H1 (cell line): Measurements from ENCODE around the gene MBNL1. TPM values are rescaled to one million over a fixed set of nuclear protein-coding genes. Genes with fewer than 3 reads are reported as not detected.

Experiments
- CTCF ChIA-PET: fragments of 300-600 bp; sonication (Branson Sonifier 250); formaldehyde crosslinking; loops from one replicate; lab custom pipeline; 2021; ENCODE audit not compliant: partially characterized antibody; lab: Charles Lee
- POLR2A ChIA-PET: fragments of 300-600 bp; sonication (Branson Sonifier 250); formaldehyde crosslinking; loops from one replicate; lab custom pipeline; 2021; ENCODE audit warnings: inconsistent platforms; ENCODE audit not compliant: partially characterized antibody; lab: Charles Lee
- DNase-seq, 2 experiments: peaks; one replicate each; pipeline versions ENCODE4 v3.0.0 to v3.0.0-alpha.2; 2010 to 2022; ENCODE audit warnings: low spot score in 2 of 2, low read depth in 1 of 2, mixed read lengths in 1 of 2
- FAIRE-seq: peaks from 2 replicates; lab custom pipeline; 2011; peaks lifted over from hg19 to GRCh38; lab: Jason Lieb, UNC
- H2AFZ ChIP-seq: 2 replicates; pipeline ENCODE4 v1.8.1; 2012; ENCODE audit warnings: low read length, inconsistent platforms
- H2AK5ac ChIP-seq: 2 replicates; pipeline ENCODE4 v1.6.1; 2013; ENCODE audit warnings: low read depth, low read length
- H2BK120ac ChIP-seq: replicated peaks from 2 replicates; pipeline ENCODE3; 2013; ENCODE audit warnings: low read depth, low read length, inconsistent platforms
- H2BK12ac ChIP-seq: 2 replicates; pipeline ENCODE4 v1.6.1; 2013; ENCODE audit warnings: low read depth, low read length
- H2BK15ac ChIP-seq: 2 replicates; pipeline ENCODE4 v1.6.1; 2013; ENCODE audit warnings: low read length
- H2BK20ac ChIP-seq: 2 replicates; pipeline ENCODE4 v1.6.1; 2013; ENCODE audit warnings: low read length
- H2BK5ac ChIP-seq: 2 replicates; pipeline ENCODE4 v1.6.1; 2013; ENCODE audit warnings: low read depth, low read length
- H3K14ac ChIP-seq: 2 replicates; pipeline ENCODE4 v1.6.1; 2013; ENCODE audit warnings: inconsistent platforms; ENCODE audit not compliant: insufficient read length
- H3K18ac ChIP-seq: 2 replicates; pipeline ENCODE4 v1.6.1; 2013; ENCODE audit warnings: low read length; ENCODE audit errors: extremely low read depth
- H3K23ac ChIP-seq: 2 replicates; pipeline ENCODE4 v1.6.1; 2013; ENCODE audit warnings: inconsistent platforms; ENCODE audit not compliant: insufficient read length
- H3K23me2 ChIP-seq: 2 replicates; pipeline ENCODE4 v1.6.1; 2013; ENCODE audit warnings: low read depth, low read length
- H3K27ac ChIP-seq: 2 replicates; pipeline ENCODE4 v1.6.1; 2011; ENCODE audit warnings: low read depth, low read length, inconsistent platforms
- H3K27me3 ChIP-seq, 4 experiments: replicated peaks in 1 of 4; 1 replicate in 1 of 4; 2 replicates in 3 of 4; pipeline versions ENCODE4 v1.6.1 to v1.8.1; 2011 to 2013; ENCODE audit warnings: low read length in 3 of 4, mild to moderate bottlenecking in 3 of 4, inconsistent platforms in 2 of 4, mixed read lengths in 2 of 4, moderate library complexity in 1 of 4; ENCODE audit not compliant: control insufficient read depth in 3 of 4, insufficient read depth in 3 of 4; ENCODE audit errors: extremely low read depth in 1 of 4
- H3K36me3 ChIP-seq, 4 experiments: 2 replicates each; pipeline versions ENCODE4 v1.6.1 to v1.8.1; 2011 to 2013; ENCODE audit warnings: mild to moderate bottlenecking in 4 of 4, low read length in 3 of 4, moderate library complexity in 2 of 4, control low read depth in 1 of 4, inconsistent platforms in 1 of 4; ENCODE audit not compliant: insufficient read depth in 4 of 4, control insufficient read depth in 2 of 4
- H3K4ac ChIP-seq: replicated peaks from 2 replicates; pipeline ENCODE3; 2013; ENCODE audit warnings: low read length, low read depth, mixed read lengths, inconsistent platforms; ENCODE audit not compliant: insufficient read length
- H3K4me1 ChIP-seq, 4 experiments: replicated peaks in 1 of 4; 1 replicate in 1 of 4; 2 replicates in 3 of 4; pipeline versions ENCODE4 v1.6.1 to v1.8.1; 2011 to 2013; ENCODE audit warnings: low read length in 3 of 4, inconsistent platforms in 2 of 4, mixed read lengths in 1 of 4; ENCODE audit not compliant: insufficient read depth in 4 of 4, control insufficient read depth in 3 of 4
- H3K4me2 ChIP-seq, 2 experiments: 2 replicates each; pipeline versions ENCODE4 v1.6.1 to v1.8.1; 2011 to 2013; ENCODE audit warnings: low read depth in 2 of 2, low read length in 2 of 2, control low read depth in 1 of 2, inconsistent platforms in 1 of 2, mild to moderate bottlenecking in 1 of 2; ENCODE audit not compliant: insufficient read depth in 1 of 2
- H3K4me3 ChIP-seq, 4 experiments: fragments of 200-600, 300-600 bp in 1 of 4; sonication (generic), shearing (Covaris generic), sonication (Bioruptor Twin) in 1 of 4; 2 replicates each; pipeline versions ENCODE4 v1.5.1 to v1.8.1; 2011 to 2016; ENCODE audit warnings: low read length in 4 of 4, low read depth in 3 of 4, control low read depth in 2 of 4, inconsistent platforms in 2 of 4, mild to moderate bottlenecking in 2 of 4, mixed read lengths in 1 of 4, moderate library complexity in 1 of 4; ENCODE audit not compliant: insufficient read depth in 2 of 4; ENCODE audit errors: extremely low read depth in 1 of 4
- H3K56ac ChIP-seq: replicated peaks from 2 replicates; pipeline ENCODE3; 2013; ENCODE audit warnings: low read depth, mild to moderate bottlenecking, mixed read lengths, low read length, inconsistent platforms; ENCODE audit not compliant: insufficient read length
- H3K79me1 ChIP-seq: 2 replicates; pipeline ENCODE4 v1.6.1; 2013; ENCODE audit warnings: low read depth, low read length, control low read depth
- H3K79me2 ChIP-seq, 2 experiments: 2 replicates each; pipeline versions ENCODE4 v1.6.1 to v1.8.1; 2012 to 2013; ENCODE audit warnings: low read length in 2 of 2, mild to moderate bottlenecking in 2 of 2, inconsistent platforms in 1 of 2; ENCODE audit not compliant: insufficient read depth in 2 of 2, control insufficient read depth in 1 of 2
- H3K9ac ChIP-seq, 4 experiments: replicated peaks in 1 of 4; 1 replicate in 1 of 4; 2 replicates in 3 of 4; pipeline versions ENCODE4 v1.6.1 to v1.8.1; 2011 to 2013; ENCODE audit warnings: low read depth in 3 of 4, low read length in 3 of 4, control low read depth in 2 of 4, mild to moderate bottlenecking in 2 of 4, moderate library complexity in 2 of 4, inconsistent platforms in 1 of 4; ENCODE audit errors: extremely low read depth in 1 of 4
- H3K9me3 ChIP-seq, 2 experiments: 2 replicates each; pipeline versions ENCODE4 v1.6.1 to v1.8.1; 2012 to 2013; ENCODE audit warnings: mild to moderate bottlenecking in 2 of 2, moderate library complexity in 2 of 2, control low read depth in 1 of 2, inconsistent platforms in 1 of 2, low read depth in 1 of 2, low read length in 1 of 2, mixed read lengths in 1 of 2; ENCODE audit not compliant: insufficient read depth in 2 of 2
- H4K20me1 ChIP-seq, 2 experiments: replicated peaks in 1 of 2; 2 replicates each; pipeline versions ENCODE3 to v1.8.1; 2011 to 2013; ENCODE audit warnings: inconsistent platforms in 2 of 2, low read length in 2 of 2, mild to moderate bottlenecking in 1 of 2; ENCODE audit not compliant: insufficient read depth in 2 of 2, control insufficient read depth in 1 of 2
- H4K5ac ChIP-seq: 2 replicates; pipeline ENCODE4 v1.6.1; 2013; ENCODE audit warnings: low read length, low read depth, mixed read lengths, inconsistent platforms; ENCODE audit not compliant: insufficient read length
- H4K8ac ChIP-seq: 2 replicates; pipeline ENCODE4 v1.8.0; 2013; ENCODE audit warnings: mild to moderate bottlenecking, moderate library complexity, low read length, inconsistent platforms; ENCODE audit not compliant: insufficient read depth; ENCODE audit errors: extremely low read depth
- H4K91ac ChIP-seq: replicated peaks from 2 replicates; pipeline ENCODE3; 2013; ENCODE audit warnings: low read length, mixed read lengths, inconsistent platforms; ENCODE audit not compliant: insufficient read length
- CHD2 ChIP-seq: IDR thresholded peaks from 2 replicates; pipeline ENCODE4 v1.6.1; 2012; ENCODE audit warnings: low read length, improper control_type of control experiment
- CTBP2 ChIP-seq: IDR thresholded peaks from 2 replicates; pipeline ENCODE4 v1.7.0; 2011; ENCODE audit warnings: borderline replicate concordance, mild to moderate bottlenecking, moderate library complexity, mixed read lengths, low read length; ENCODE audit not compliant: insufficient read depth, insufficient read length
- GTF2F1 ChIP-seq: IDR thresholded peaks from 2 replicates; pipeline ENCODE4 v1.6.1; 2012; ENCODE audit warnings: low read depth, low read length, improper control_type of control experiment, borderline replicate concordance
- JUND ChIP-seq: IDR thresholded peaks from 2 replicates; pipeline ENCODE4 v1.6.1; 2011; ENCODE audit warnings: mild to moderate bottlenecking, improper control_type of control experiment, low read length
- MAFK ChIP-seq: IDR thresholded peaks from 2 replicates; pipeline ENCODE4 v1.6.1; 2012; ENCODE audit warnings: low read depth, mild to moderate bottlenecking, improper control_type of control experiment, low read length
- PHF8 ChIP-seq: fragments of 200-600 bp; sonication (generic); conservative IDR thresholded peaks from 2 replicates; pipeline ENCODE4 v1.7.1; 2012; ENCODE audit warnings: low read depth, mild to moderate bottlenecking, inconsistent platforms, low read length, moderate library complexity
- WGBS, 2 experiments: shearing (Covaris generic) in 1 of 2; methylation state at CpG; one replicate each; pipeline versions ENCODE4 v1.1.6 to v1.1.7; 2013 to 2015; ENCODE audit warnings: low lambda C conversion rate in 2 of 2, mixed read lengths in 2 of 2, inconsistent platforms in 1 of 2, low coverage in 1 of 2, missing lambda C conversion rate in 1 of 2; ENCODE audit not compliant: insufficient replicate concordance in 2 of 2, insufficient coverage in 1 of 2, insufficient read length in 1 of 2; ENCODE audit errors: extremely low coverage in 1 of 2, missing lambda C conversion rate in 1 of 2; 5-methylcytosine and 5-hydroxymethylcytosine counted together
- polyA plus RNA-seq, 7 experiments: library from polyadenylated mRNA; depleted of rRNA in 3 of 7; stranded (reverse) in 5 of 7; unstranded in 2 of 7; fragments of >200 nt in 5 of 7; fragments of 200-250 nt in 2 of 7; gene quantifications; 1 replicate in 5 of 7; 2 replicates in 1 of 7; 4 replicates in 1 of 7; pipeline versions ENCODE4 v1.2.1 to v1.2.3, GENCODE V29; 2011 to 2013; ENCODE audit warnings: missing spikeins in 2 of 7, mixed read lengths in 2 of 7
- total RNA-seq: library from RNA; stranded (reverse); fragmentation: NEBNext Ultra II Directional; extraction: Animal tissue kit (Norgen Biotek cat#: 25700); gene quantifications from 2 replicates; pipeline ENCODE4 v1.2.1, GENCODE V29; 2021

Gene MBNL1
- total and polyA plus RNA-seq, 2 of the 8 experiments (the other 6 are each of a cell fraction or from before 2014, with no cell fraction given), result 5.0 to 16.4 TPM

GRCh38 chr3:152436707-152437590, 168.2 kb downstream of the MBNL1 start:
- Histone ChIP-seq H3K4me2 (no peak overlapping the region), H4K5ac (no peak overlapping the region), H3K4me1 (no peaks in the 10 kb centered on the region), H2AFZ (no peak overlapping the region), H3K56ac (no peak overlapping the region), H2BK15ac (no peak overlapping the region), H2BK120ac (no peak overlapping the region), H3K27ac (no peak overlapping the region), H2BK5ac (no peak overlapping the region), H2AK5ac (no peak overlapping the region), H4K8ac (no peak overlapping the region), H3K18ac (no peak overlapping the region), H2BK12ac (no peak overlapping the region), H3K9me3 (no peaks in the 10 kb centered on the region), H4K91ac (no peak overlapping the region), H3K23me2 (no peaks in the 10 kb centered on the region), H2BK20ac (no peak overlapping the region), H3K4me3 (no peak overlapping the region), H3K79me2 (peaks cover 0 to 5% of the 10 kb centered on the region in 2 experiments; a peak in 1 of 4 replicates), H4K20me1 (no peaks in the 10 kb centered on the region), H3K4ac (no peak overlapping the region), H3K23ac (no peak overlapping the region), H3K14ac (no peak overlapping the region), H3K79me1 (no peaks in the 10 kb centered on the region), H3K27me3 (peaks cover 0 to 1% (median 0%) of the 10 kb centered on the region in 4 experiments; a peak in 1 of 7 replicates), H3K9ac (peak overlapping the region in 1 of 4 experiments; percentile 8; a peak in 1 of 7 replicates), H3K36me3 (peaks cover 0 to 2% (median 0%) of the 10 kb centered on the region in 4 experiments; a peak in 1 of 8 replicates)
- ChIA-PET POLR2A (no interaction called here), CTCF (interaction anchor here (0.6 to 1.2 kb wide), 6 partner anchors 11 to 365 kb away, joined by 3 to 7 read pairs (median 4); no protein-coding TSS in a partner anchor)
- DNase-seq (no peak), FAIRE-seq (no peak)
- TF ChIP-seq JUND (no peak), GTF2F1 (no peak), CHD2 (no peak), PHF8 (no peak), CTBP2 (no peak), MAFK (no peak; the same call in 1 of the 2 replicates)
- WGBS, 2 experiments, result 91% methylated on average over 7 of the region's 7 CpGs; no CpG with 5 or more reads in 1 of the 2 experiments
